Breast epithelium (tissue), 3 donors: ENCODE results near the gene TLCD4.

ENCODE experiments used
- POLR2A ChIP-seq: fragments of 450-650 bp; IDR thresholded peaks from one replicate; pipeline ENCODE4 v1.6.1; 2016; ENCODE audit warnings: antibody characterized with exemption, mild to moderate bottlenecking, moderate library complexity
- TF ChIP-seq, protein P1 (sequence below), 3 donors: fragments of 450-650 bp; IDR thresholded peaks; one replicate each; pipeline ENCODE4 v1.5.1; 2016 to 2017; ENCODE audit warnings: antibody characterized with exemption in 3 of 3, mild to moderate bottlenecking in 3 of 3, moderate library complexity in 3 of 3

DNA sequence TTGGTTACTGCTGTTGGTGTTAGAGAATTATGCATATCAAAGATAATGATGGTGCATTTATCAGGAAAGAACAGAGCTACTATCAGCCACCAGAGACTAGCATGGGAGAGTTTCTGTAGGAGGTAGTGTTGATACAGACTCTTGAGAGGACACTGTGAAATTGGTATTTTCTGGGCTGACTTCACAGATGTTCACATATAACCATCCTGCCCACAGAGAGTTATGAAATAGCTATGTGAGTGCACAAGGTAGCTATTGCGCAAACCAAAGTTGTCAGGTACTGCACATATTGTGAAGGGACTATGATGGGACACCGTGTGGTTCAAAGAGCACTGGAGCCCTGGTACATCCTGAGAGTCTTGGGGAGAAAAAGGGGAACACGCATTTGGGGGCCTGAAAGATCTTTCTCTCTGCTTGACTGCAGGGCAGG, 1.4 kb upstream of the TLCD4 start:
- TF ChIP-seq, protein P1, sequence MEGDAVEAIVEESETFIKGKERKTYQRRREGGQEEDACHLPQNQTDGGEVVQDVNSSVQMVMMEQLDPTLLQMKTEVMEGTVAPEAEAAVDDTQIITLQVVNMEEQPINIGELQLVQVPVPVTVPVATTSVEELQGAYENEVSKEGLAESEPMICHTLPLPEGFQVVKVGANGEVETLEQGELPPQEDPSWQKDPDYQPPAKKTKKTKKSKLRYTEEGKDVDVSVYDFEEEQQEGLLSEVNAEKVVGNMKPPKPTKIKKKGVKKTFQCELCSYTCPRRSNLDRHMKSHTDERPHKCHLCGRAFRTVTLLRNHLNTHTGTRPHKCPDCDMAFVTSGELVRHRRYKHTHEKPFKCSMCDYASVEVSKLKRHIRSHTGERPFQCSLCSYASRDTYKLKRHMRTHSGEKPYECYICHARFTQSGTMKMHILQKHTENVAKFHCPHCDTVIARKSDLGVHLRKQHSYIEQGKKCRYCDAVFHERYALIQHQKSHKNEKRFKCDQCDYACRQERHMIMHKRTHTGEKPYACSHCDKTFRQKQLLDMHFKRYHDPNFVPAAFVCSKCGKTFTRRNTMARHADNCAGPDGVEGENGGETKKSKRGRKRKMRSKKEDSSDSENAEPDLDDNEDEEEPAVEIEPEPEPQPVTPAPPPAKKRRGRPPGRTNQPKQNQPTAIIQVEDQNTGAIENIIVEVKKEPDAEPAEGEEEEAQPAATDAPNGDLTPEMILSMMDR (IDR thresholded peaks at IDR 0.05), result no peak
- no peak for TF ChIP-seq POLR2A
